LNCAP (cell line): ENCODE results near the gene SF3B3.

Source experiments
- TF ChIP-seq, protein P1 (sequence below): fragments of 450-650 bp; IDR thresholded peaks from 2 replicates; pipeline ENCODE4 v1.5.1; 2017; ENCODE audit warnings: mild to moderate bottlenecking

SF3B3 gene

GRCh38 chr16:70571623-70572022, 48.0 kb downstream of the SF3B3 start:
- TF ChIP-seq, protein P1, sequence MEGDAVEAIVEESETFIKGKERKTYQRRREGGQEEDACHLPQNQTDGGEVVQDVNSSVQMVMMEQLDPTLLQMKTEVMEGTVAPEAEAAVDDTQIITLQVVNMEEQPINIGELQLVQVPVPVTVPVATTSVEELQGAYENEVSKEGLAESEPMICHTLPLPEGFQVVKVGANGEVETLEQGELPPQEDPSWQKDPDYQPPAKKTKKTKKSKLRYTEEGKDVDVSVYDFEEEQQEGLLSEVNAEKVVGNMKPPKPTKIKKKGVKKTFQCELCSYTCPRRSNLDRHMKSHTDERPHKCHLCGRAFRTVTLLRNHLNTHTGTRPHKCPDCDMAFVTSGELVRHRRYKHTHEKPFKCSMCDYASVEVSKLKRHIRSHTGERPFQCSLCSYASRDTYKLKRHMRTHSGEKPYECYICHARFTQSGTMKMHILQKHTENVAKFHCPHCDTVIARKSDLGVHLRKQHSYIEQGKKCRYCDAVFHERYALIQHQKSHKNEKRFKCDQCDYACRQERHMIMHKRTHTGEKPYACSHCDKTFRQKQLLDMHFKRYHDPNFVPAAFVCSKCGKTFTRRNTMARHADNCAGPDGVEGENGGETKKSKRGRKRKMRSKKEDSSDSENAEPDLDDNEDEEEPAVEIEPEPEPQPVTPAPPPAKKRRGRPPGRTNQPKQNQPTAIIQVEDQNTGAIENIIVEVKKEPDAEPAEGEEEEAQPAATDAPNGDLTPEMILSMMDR, result no peak

GRCh38 chr16:70572050-70572925, 48.7 kb downstream of the SF3B3 start:
- TF ChIP-seq, protein P1, result no peak

- TF ChIP-seq, protein P1, result no peak
These were observed 49.3 kb downstream of the SF3B3 start for GRCh38 chr16:70572926-70573270.

DNA sequence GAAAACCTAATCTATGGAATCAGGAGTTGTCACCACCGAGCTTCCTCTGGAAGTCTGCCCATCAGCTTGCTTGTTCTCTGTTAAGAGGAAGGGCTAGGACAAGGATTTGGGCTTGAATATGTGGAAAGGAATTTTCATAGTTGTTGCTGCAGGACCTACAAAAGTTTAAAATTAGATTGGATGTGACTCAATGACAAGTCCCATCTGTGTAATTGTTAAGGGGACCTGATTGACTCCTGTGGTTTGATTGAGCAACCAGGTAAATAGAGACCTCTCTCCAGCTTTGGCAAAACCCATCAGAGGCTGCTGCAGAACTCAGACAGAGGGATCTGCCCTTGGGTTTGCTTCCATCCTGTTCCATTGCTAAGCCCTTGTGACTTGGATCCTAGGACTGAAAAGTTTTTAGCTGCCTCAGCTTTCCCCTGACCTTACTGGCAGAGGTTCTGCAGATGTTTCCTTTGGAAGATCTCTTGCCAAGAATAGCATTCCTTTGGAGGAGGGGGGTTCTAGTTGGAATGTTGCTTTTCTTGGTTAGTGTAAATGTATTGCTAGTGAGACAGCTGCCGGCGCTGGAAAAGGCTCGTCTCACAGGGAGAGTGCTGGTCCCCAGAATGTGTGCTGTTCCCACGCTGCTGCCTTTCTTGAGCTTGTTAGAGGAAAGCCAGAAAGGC, 50.0 kb downstream of the SF3B3 start:
- TF ChIP-seq, protein P1, result no peak

GRCh38 chr16:70574595-70575271, 51.1 kb downstream of the SF3B3 start:
- TF ChIP-seq, protein P1, result no peak

GRCh38 chr16:70575376-70575775, 51.8 kb downstream of the SF3B3 start:
- TF ChIP-seq, protein P1, result no peak

- TF ChIP-seq, protein P1, result no peak
These were observed 53.0 kb downstream of the SF3B3 start for GRCh38 chr16:70576431-70577255.
